Stimulated activated naive CD8-positive, alpha-beta T cell treated with anti-CD3 and anti-CD28 coated beads, Interleukin-15, Interleukin-2, amounts not matched to agents 100 ng/mL and 50 ng/mL, for 24 hours (primary cell): ENCODE measurements around the gene NELL1.

Experiments
- H3K27ac Mint-ChIP-seq: one replicate; pipeline ENCODE4 v1.8.0; 2021; ENCODE audit warnings: mild to moderate bottlenecking, mixed read lengths
- H3K27me3 Mint-ChIP-seq: one replicate; pipeline ENCODE4 v1.8.0; 2021; ENCODE audit warnings: mixed read lengths
- H3K36me3 Mint-ChIP-seq: one replicate; pipeline ENCODE4 v1.8.0; 2021; ENCODE audit warnings: low read depth, mixed read lengths
- H3K4me1 Mint-ChIP-seq: one replicate; pipeline ENCODE4 v1.8.0; 2021; ENCODE audit warnings: low read depth, mixed read lengths
- H3K4me3 Mint-ChIP-seq: one replicate; pipeline ENCODE4 v1.8.0; 2021; ENCODE audit warnings: mild to moderate bottlenecking, mixed read lengths
- H3K9me3 Mint-ChIP-seq: one replicate; pipeline ENCODE4 v1.8.0; 2021; ENCODE audit warnings: mixed read lengths

The NELL1 gene

DNA sequence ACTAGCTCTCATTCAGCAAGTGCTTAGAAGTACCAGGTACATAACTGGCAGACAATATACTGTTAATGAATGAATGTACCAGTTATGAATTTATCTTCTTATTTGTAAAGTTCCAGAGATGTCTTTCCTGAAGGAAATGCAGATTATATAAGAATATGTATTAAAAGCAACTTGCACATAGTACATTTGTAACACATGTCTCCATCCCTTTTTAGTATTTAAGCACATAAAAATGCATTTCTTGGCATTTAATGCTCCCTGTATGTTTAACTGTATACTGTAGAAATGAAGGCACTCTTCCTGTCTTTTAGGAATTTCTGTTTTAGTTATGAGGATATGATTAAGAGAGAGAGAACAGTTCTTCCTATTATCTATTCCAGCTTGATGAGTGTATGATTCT lies 241.3 kb downstream of the NELL1 start:
- H3K36me3 Mint-ChIP-seq: no peaks in the 10 kb centered on the region

DNA sequence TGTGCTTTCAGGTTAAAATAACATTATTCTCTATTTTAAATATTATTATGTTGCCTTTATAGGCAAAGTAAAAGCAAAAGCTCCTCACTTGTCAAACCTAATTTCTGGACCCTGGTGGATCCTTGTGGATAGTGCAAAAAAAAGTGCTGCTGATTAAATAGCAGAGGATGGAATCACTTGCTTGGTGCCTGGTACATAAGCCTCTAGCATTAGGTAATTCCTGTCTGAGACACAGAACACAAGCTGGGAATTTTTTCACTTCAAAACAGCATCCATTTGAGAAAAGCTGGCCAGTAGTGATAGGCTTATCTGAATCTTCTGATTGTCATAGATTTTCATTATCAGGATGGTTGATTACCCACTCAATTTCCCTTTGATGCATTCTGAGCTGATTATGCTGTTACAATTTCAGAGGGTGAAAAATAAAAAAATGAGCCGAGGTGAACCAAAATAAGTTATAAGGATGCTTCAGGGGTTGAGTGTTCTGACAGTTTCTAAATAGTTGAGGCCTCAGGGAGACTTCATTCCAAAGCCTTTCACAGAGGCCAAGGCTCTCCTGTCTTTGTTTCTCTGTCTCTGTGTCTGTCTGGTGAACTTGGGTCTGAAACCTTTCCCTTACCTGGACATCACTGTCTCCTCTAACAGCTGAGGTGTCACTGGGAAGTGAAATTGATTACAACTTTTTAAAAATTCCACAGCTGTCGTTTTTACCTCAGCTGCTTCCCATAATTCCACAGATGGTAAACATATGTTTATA lies 242.9 kb downstream of the NELL1 start:
- Mint-ChIP-seq H3K9me3 (no peaks in the 10 kb centered on the region), H3K4me1 (no peaks in the 10 kb centered on the region), H3K27ac (no peak overlapping the region), H3K36me3 (no peaks in the 10 kb centered on the region), H3K4me3 (no peak overlapping the region), H3K27me3 (no peaks in the 10 kb centered on the region)

More for the DNA sequence above, 241.3 kb downstream of the NELL1 start:
- H3K4me1 Mint-ChIP-seq: no peaks in the 10 kb centered on the region
- no peaks in the 10 kb centered on the region for H3K9me3 Mint-ChIP-seq
- no peak overlapping the region for H3K27ac Mint-ChIP-seq
- no peak overlapping the region for H3K4me3 Mint-ChIP-seq
- no peaks in the 10 kb centered on the region for H3K27me3 Mint-ChIP-seq

DNA sequence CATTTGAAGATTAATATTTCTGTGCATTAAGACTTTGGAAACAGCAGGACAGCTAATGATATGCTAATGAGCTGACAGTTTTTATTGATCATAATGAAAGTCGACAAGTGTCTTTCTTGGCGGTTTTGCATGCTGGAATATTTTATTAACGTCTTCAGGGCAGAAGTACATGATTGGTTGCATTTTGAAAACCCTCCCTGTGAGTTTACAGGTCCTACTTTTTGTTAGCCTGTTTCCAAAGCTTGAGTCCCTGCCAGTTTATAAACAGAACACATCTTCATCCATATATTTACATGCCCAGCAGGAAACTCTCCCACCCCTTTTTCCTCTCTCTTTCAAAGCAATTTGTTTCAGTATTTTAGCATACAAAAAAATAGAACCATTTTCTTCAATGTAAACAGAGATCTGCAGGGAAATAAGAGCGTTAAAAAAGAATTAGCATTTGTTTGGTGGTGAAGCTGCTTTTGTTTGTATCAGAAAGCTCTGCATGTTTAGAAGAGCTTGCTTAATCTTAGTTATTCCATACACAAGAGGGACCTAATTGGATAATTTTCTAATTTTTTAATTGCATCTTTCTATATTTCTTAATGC lies 243.6 kb downstream of the NELL1 start:
- Mint-ChIP-seq H3K4me3 (no peak overlapping the region), H3K27me3 (no peaks in the 10 kb centered on the region), H3K9me3 (no peaks in the 10 kb centered on the region), H3K4me1 (no peaks in the 10 kb centered on the region), H3K27ac (no peak overlapping the region), H3K36me3 (no peaks in the 10 kb centered on the region)

DNA sequence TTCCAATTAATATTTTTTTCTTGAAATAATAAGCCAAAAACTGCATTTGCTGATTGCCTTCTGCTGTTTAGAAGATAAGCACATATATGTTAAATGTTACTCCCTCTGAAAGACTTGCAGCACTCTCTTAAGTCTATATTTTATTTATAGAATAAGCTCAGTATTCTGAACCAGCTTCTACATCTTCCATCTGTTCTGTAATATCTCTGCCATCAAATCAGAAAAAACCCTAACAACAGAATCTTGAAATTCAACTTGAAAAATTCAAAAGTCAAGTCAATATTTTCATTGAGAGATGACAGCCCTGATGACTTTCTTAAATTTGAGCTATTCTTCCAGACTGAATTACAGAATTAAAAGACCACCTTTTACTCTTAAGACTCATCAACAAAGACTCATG lies 247.9 kb downstream of the NELL1 start:
- Mint-ChIP-seq H3K4me3 (no peak overlapping the region), H3K27ac (no peak overlapping the region), H3K36me3 (no peaks in the 10 kb centered on the region)

DNA sequence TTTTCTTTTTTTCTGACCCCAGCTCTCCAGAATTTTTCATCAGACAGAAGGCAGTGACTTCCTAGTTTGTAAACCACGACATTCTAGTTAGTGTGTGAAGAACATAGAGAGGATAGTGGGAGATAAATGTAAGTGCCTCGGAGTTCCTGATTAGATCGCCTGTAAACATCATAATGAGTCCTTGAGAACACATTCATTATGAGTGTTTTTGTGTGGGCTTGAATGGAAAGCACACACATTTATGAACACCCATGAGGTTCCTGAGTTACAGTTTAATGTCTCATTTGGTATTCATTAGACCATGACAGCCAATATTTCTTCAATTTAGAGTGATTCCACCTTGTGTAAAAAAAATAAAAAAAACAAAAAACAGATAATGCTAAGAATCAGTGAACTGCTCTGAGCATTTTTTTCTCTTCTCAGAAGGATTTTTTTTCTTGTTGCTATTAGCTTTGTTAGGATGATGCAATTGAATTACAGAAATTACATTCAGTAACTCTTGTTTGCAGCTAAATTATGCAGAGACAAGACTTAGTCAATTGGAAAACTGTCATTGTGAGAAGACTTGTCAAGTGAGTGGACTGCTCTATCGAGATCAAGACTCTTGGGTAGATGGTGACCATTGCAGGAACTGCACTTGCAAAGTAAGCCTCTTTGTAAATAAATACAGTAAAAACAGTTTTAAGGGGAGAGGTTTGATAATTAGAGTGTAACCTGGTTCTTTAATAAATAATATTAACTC lies 257.6 kb downstream of the NELL1 start:
- Mint-ChIP-seq H3K4me3 (no peak overlapping the region), H3K27ac (no peak overlapping the region), H3K36me3 (no peaks in the 10 kb centered on the region), H3K27me3 (no peaks in the 10 kb centered on the region), H3K9me3 (peaks cover 3% of the 10 kb centered on the region), H3K4me1 (no peaks in the 10 kb centered on the region)

More for the DNA sequence above, 247.9 kb downstream of the NELL1 start:
- Mint-ChIP-seq H3K9me3 (no peaks in the 10 kb centered on the region), H3K4me1 (no peaks in the 10 kb centered on the region), H3K27me3 (no peaks in the 10 kb centered on the region)

DNA sequence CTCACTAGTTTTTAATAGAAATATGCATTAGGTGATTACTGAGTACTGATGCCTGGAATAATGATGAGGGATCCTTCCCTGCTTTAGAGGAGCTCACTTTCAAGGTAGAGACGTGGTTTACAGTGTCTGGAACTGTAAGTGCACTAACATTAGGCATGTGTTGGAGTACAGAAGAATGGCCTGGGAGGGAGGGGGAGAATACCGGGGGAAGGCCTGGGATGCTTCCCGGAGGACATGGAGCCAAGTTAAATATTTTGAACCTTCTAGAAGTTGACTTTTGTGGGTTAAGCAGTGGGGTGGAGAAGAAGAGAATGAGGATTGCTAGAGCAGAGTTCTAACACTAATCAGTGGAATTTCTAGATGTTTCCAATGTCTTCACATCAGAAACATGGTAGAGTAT lies 261.6 kb downstream of the NELL1 start:
- H3K36me3 Mint-ChIP-seq: no peaks in the 10 kb centered on the region
- H3K27me3 Mint-ChIP-seq: no peaks in the 10 kb centered on the region
- H3K4me1 Mint-ChIP-seq: no peaks in the 10 kb centered on the region
- no peak overlapping the region for H3K4me3 Mint-ChIP-seq
- no peak overlapping the region for H3K27ac Mint-ChIP-seq
- peaks cover under 1% of the 10 kb centered on the region for H3K9me3 Mint-ChIP-seq

DNA sequence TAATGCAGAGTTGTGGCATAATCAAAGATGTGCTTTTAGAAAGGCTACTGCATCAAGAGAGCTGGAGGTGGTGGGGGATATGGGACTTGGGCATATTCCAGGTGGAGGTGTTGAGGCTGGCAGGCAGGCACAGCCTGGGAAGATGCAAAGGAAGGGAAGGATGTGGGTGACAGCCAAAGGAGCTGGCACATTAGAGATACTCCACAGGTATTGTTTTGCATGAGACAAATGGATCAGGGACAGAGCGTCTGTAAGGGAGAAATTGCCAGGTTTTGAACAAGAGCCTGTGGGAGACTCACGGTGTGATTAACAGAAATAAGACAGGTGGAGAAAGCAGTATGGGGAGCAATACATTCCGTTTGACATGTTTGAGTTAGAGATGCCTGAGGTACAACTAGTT lies 263.7 kb downstream of the NELL1 start:
- no peaks in the 10 kb centered on the region for H3K36me3 Mint-ChIP-seq
- H3K9me3 Mint-ChIP-seq: no peaks in the 10 kb centered on the region
- no peak overlapping the region for H3K27ac Mint-ChIP-seq
- H3K4me1 Mint-ChIP-seq: no peaks in the 10 kb centered on the region
- H3K4me3 Mint-ChIP-seq: no peak overlapping the region
- no peaks in the 10 kb centered on the region for H3K27me3 Mint-ChIP-seq

DNA sequence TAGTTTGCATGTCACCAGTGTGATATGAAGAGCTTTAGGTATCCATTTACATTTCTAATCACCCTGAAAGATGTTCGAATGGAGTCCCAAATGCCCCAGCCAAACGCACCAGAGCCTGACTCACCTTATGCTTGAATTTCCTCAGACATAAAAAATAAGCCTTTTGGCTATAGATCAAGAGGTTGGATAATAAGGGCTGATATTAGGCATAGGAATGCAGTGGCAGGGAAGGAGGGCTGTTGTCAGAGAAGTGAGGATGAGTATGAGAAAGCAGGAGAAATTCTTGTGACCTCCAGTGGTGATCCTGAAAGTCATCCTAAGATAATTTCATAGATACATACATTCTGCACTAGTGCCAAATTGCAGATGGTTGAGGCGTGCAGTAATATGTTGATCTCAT lies 264.6 kb downstream of the NELL1 start:
- H3K4me3 Mint-ChIP-seq: no peak overlapping the region
- no peaks in the 10 kb centered on the region for H3K4me1 Mint-ChIP-seq
- H3K27ac Mint-ChIP-seq: no peak overlapping the region
- H3K9me3 Mint-ChIP-seq: peaks cover 3% of the 10 kb centered on the region
- H3K27me3 Mint-ChIP-seq: no peaks in the 10 kb centered on the region
- H3K36me3 Mint-ChIP-seq: no peaks in the 10 kb centered on the region

DNA sequence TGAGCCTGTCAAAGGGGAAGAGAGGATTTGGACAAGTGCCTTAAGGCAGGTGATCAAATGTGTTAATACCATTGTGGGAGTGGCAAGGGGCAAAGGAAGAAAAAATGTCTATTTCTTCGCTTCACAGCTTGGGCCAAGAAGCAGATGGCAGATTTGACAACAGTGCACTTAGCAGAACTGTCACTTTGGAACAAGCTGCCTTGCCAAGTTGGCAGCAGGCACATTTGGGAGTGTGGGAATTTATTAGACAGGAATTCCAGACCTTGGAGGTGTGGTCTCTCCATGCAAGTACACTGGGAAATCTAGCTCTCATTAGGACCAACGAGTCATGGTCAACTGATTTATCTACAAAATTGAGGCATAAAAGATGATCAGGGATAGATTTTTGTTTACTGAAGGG lies 265.1 kb downstream of the NELL1 start:
- no peaks in the 10 kb centered on the region for H3K36me3 Mint-ChIP-seq
- no peak overlapping the region for H3K27ac Mint-ChIP-seq

DNA sequence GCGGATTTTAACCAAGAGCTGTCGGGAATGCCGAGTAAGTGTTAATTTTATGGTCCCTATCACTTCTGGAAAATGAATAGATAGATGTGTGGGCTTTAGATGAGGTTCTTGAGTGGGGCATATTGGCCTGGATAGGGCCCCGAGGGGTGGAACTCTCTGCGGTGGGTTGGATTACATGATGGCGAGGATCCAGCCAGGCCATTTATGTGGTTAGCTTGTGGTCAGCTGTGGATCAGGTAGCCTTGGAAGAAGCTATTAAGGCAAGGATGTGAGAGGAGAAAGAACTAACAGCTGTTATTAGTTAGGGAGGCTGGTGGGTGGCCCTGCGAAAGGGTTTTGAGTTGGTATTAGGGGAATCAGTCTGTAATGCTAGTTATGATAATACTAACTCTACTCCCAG lies 268.4 kb downstream of the NELL1 start:
- H3K36me3 Mint-ChIP-seq: no peaks in the 10 kb centered on the region
- no peaks in the 10 kb centered on the region for H3K4me1 Mint-ChIP-seq
- peaks cover 3% of the 10 kb centered on the region for H3K9me3 Mint-ChIP-seq
- H3K27ac Mint-ChIP-seq: no peak overlapping the region
- no peak overlapping the region for H3K4me3 Mint-ChIP-seq
- H3K27me3 Mint-ChIP-seq: no peaks in the 10 kb centered on the region

More for the DNA sequence above, 265.1 kb downstream of the NELL1 start:
- Mint-ChIP-seq H3K9me3 (peaks cover 3% of the 10 kb centered on the region), H3K27me3 (no peaks in the 10 kb centered on the region), H3K4me3 (no peak overlapping the region), H3K4me1 (no peaks in the 10 kb centered on the region)

DNA sequence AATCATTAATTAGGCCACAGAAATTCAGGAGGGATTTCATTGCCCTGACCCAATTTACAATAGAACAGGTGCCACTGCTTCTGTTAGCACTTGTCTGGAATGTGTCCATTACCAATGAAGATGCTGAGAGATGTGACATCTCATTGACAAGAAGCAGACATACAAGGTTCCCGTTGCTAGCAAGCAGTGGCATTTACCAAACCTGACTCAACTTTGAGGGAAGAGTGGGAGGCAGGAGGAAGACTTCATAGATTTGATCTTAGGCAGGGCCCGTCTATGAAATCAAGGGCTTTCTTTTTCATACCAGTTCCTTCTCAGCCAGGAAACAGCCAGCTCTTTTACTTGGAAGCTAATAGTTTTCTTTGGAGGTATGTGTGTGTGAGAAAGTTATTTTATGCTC lies 280.2 kb downstream of the NELL1 start:
- Mint-ChIP-seq H3K27ac (no peak overlapping the region), H3K27me3 (no peaks in the 10 kb centered on the region), H3K9me3 (peaks cover 5% of the 10 kb centered on the region), H3K4me3 (no peak overlapping the region), H3K4me1 (no peaks in the 10 kb centered on the region), H3K36me3 (no peaks in the 10 kb centered on the region)

DNA sequence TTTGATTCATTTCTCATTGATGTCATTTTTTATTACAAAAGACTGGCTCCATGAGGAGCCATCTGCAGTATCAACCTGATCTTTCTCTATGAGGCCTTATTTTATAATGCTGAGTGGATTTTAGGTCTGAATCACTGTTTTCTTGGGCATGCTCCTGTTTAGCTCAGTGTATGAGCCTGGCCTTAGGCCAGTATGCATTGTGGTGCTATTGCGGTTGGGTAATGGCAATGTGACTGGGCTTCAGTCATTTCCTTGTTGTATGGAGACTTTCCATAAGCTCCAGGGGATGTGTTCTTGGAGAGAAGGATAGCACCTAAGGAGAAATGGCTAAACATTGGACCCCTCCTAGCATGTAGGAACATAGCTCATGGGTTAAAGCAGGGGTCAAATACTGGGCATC lies 293.2 kb downstream of the NELL1 start:
- Mint-ChIP-seq H3K4me1 (no peaks in the 10 kb centered on the region), H3K4me3 (no peak overlapping the region), H3K36me3 (no peaks in the 10 kb centered on the region), H3K27ac (no peak overlapping the region), H3K9me3 (no peaks in the 10 kb centered on the region), H3K27me3 (no peaks in the 10 kb centered on the region)

DNA sequence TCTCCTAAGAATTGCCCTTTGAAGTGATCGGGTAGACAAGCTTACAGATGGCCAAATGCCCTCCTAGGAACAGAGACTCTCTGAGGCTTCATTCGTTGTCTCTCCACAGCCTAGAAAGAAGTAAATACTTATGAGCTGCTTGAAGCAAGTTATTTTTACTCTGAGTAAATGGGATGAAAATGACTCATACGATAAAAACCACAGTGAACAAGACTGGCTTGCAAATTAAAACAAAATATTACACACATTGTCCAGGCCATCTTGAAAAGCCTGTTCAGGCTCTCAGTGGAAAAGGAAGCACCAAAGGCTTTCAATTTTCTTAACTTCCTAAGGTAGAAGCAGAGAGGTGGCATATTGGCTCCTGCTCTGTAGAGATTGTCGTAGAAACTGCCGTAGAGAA lies 294.2 kb downstream of the NELL1 start:
- H3K9me3 Mint-ChIP-seq: no peaks in the 10 kb centered on the region

DNA sequence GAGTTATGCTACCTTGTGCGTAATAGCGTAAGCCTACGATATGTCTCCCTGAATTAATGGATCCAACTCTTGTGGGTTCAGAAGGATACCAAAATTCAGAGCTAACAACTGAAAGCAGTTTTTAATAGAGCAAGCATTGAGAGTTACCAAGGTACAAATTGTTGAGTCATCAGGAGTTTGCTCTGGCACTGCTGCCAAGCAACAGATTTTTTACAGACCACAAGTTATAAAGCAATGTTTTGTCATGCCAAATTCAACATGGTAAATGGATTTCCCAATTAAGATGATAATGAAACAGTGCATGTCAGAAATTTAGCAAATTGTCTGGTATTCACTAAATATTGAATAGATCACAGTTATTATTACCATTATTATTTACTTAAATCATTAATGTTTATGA lies 295.6 kb downstream of the NELL1 start:
- no peaks in the 10 kb centered on the region for H3K36me3 Mint-ChIP-seq
- H3K9me3 Mint-ChIP-seq: no peaks in the 10 kb centered on the region
- H3K27me3 Mint-ChIP-seq: no peaks in the 10 kb centered on the region
- no peaks in the 10 kb centered on the region for H3K4me1 Mint-ChIP-seq
- H3K27ac Mint-ChIP-seq: no peak overlapping the region
- H3K4me3 Mint-ChIP-seq: no peak overlapping the region

More for the DNA sequence above, 294.2 kb downstream of the NELL1 start:
- Mint-ChIP-seq H3K4me1 (no peaks in the 10 kb centered on the region), H3K36me3 (no peaks in the 10 kb centered on the region), H3K4me3 (no peak overlapping the region), H3K27ac (no peak overlapping the region), H3K27me3 (no peaks in the 10 kb centered on the region)

DNA sequence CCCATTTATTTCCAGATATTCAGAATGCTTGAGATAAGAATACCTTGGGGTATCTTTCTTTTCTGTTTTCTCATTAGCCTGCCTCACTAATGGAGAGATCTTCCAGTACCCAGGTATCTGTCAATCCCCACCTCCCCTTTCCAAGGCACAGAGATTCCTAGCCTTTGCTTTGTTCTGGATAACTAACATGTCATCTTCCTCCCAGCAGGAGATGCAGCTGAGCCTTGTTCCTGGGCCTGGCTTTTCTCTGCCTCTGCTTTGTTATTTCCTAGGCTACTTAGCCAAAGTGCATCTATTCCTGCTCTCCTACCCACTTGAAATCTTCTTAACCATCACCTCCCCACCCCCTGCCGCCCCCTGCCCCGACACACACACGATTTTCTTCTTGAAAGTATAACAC lies 297.1 kb downstream of the NELL1 start:
- Mint-ChIP-seq H3K4me3 (no peak overlapping the region), H3K27me3 (no peaks in the 10 kb centered on the region), H3K27ac (no peak overlapping the region)

More for the DNA sequence above, 297.1 kb downstream of the NELL1 start:
- H3K4me1 Mint-ChIP-seq: no peaks in the 10 kb centered on the region
- no peaks in the 10 kb centered on the region for H3K36me3 Mint-ChIP-seq
- H3K9me3 Mint-ChIP-seq: no peaks in the 10 kb centered on the region
